ENCODE data around the gene SRMS. TPM values are rescaled to one million over a fixed set of nuclear protein-coding genes. Genes with fewer than 3 reads are reported as not detected.

The SRMS gene
- polyA plus RNA-seq, 1 donor from 2014 or later, result not detected

GRCh38 chr20:63494084-63494419 is 53.5 kb downstream of the SRMS start:
- no peaks in the 10 kb centered on the region for H3F3A ChIP-seq (ENCODE audit: insufficient read depth, low read length, poor library complexity, severe bottlenecking)
- H3K9me3 ChIP-seq (ENCODE audit: low read length), result no peaks in the 10 kb centered on the region
- no peaks in the 10 kb centered on the region for H3K27me3 ChIP-seq (ENCODE audit: insufficient read depth, low read depth, low read length)
- peaks cover 18% of the 10 kb centered on the region for H3K36me3 ChIP-seq (ENCODE audit: insufficient read depth, low read length)
- no peak for TF ChIP-seq EP300 (conservative IDR thresholded peaks at IDR 0.05; ENCODE audit: poor library complexity, severe bottlenecking)
- no peak for TF ChIP-seq CTCF (IDR thresholded peaks at IDR 0.05; ENCODE audit: poor library complexity, severe bottlenecking)
- TF ChIP-seq REST (IDR thresholded peaks at IDR 0.05; ENCODE audit: borderline replicate concordance), result no peak
- TF ChIP-seq SMC3 (conservative IDR thresholded peaks at IDR 0.05; ENCODE audit: poor library complexity), result no peak
- TF ChIP-seq TAF1 (IDR thresholded peaks at IDR 0.05; ENCODE audit: low read depth), result no peak
- no peak for TF ChIP-seq MXI1 (conservative IDR thresholded peaks at IDR 0.05; ENCODE audit: poor library complexity, severe bottlenecking)
- TF ChIP-seq EZH2 (IDR thresholded peaks at IDR 0.05; ENCODE audit: borderline replicate concordance, insufficient read depth, low read length, poor library complexity, severe bottlenecking), result no peak
- TF ChIP-seq POLR2AphosphoS5 (IDR thresholded peaks at IDR 0.05), result no peak
- TF ChIP-seq RAD21 (conservative IDR thresholded peaks at IDR 0.05), result no peak
- H3K4me2 ChIP-seq (ENCODE audit: low read length), result no peak overlapping the region
- no peak overlapping the region for H3K9ac ChIP-seq (ENCODE audit: low read length)
- H3K27ac ChIP-seq (ENCODE audit: low read length), result no peak overlapping the region
- peaks cover 3% of the 10 kb centered on the region for H3K79me2 ChIP-seq (replicated peaks; ENCODE audit: insufficient read depth, low read length)
- no peak overlapping the region for H2AFZ ChIP-seq (ENCODE audit: low read depth, low read length)
- no peaks in the 10 kb centered on the region for H4K20me1 ChIP-seq (ENCODE audit: insufficient read depth)
- no peaks in the 10 kb centered on the region for H3K9me2 ChIP-seq (ENCODE audit: insufficient read depth, low read length)
- no peak overlapping the region for H3K4me3 ChIP-seq (ENCODE audit: low read length)

- Histone ChIP-seq H3K4me3 (ENCODE audit: low read length) (no peak overlapping the region), H3K9ac (ENCODE audit: low read length) (no peak overlapping the region), H4K20me1 (ENCODE audit: insufficient read depth) (no peaks in the 10 kb centered on the region), H3K36me3 (ENCODE audit: insufficient read depth, low read length) (peaks cover 18% of the 10 kb centered on the region), H3K9me3 (ENCODE audit: low read length) (no peaks in the 10 kb centered on the region), H2AFZ (ENCODE audit: low read depth, low read length) (no peak overlapping the region), H3K79me2 (replicated peaks; ENCODE audit: insufficient read depth, low read length) (peaks cover 3% of the 10 kb centered on the region), H3K27ac (ENCODE audit: low read length) (no peak overlapping the region), H3K4me2 (ENCODE audit: low read length) (no peak overlapping the region), H3K9me2 (ENCODE audit: insufficient read depth, low read length) (no peaks in the 10 kb centered on the region), H3K27me3 (ENCODE audit: insufficient read depth, low read depth, low read length) (no peaks in the 10 kb centered on the region), H3F3A (ENCODE audit: insufficient read depth, low read length, poor library complexity, severe bottlenecking) (no peaks in the 10 kb centered on the region)
- TF ChIP-seq RAD21 (conservative IDR thresholded peaks at IDR 0.05), result no peak
- TF ChIP-seq CTCF (IDR thresholded peaks at IDR 0.05; ENCODE audit: poor library complexity, severe bottlenecking), result no peak
- no peak for TF ChIP-seq REST (IDR thresholded peaks at IDR 0.05; ENCODE audit: borderline replicate concordance)
- no peak for TF ChIP-seq TAF1 (IDR thresholded peaks at IDR 0.05; ENCODE audit: low read depth)
- TF ChIP-seq POLR2AphosphoS5 (IDR thresholded peaks at IDR 0.05), result no peak
- TF ChIP-seq EZH2 (IDR thresholded peaks at IDR 0.05; ENCODE audit: borderline replicate concordance, insufficient read depth, low read length, poor library complexity, severe bottlenecking), result no peak
- TF ChIP-seq MXI1 (conservative IDR thresholded peaks at IDR 0.05; ENCODE audit: poor library complexity, severe bottlenecking), result no peak
- TF ChIP-seq EP300 (conservative IDR thresholded peaks at IDR 0.05; ENCODE audit: poor library complexity, severe bottlenecking), result no peak
- no peak for TF ChIP-seq SMC3 (conservative IDR thresholded peaks at IDR 0.05; ENCODE audit: poor library complexity)
Observed at GRCh38 chr20:63493563-63494020, 54.0 kb downstream of the SRMS start.

Measured in neural cell (in vitro differentiated cells).